HAP-1 (cell line): ENCODE data around the gene PTPN1.

Source experiments
- DNase-seq, 2 experiments: peaks; one replicate each; pipeline ENCODE4 v3.0.0-alpha.2; 2016 to 2020; ENCODE audit warnings: low spot score in 2 of 2
- H3K27me3 ChIP-seq: fragments of 250-450 bp; sonication (Bioruptor Pico); 2 replicates; pipeline ENCODE4 v1.5.1; 2020; ENCODE audit warnings: low read depth, mild to moderate bottlenecking, moderate library complexity
- H3K36me3 ChIP-seq: fragments of 250-450 bp; sonication (Bioruptor Pico); replicated peaks from 2 replicates; pipeline ENCODE4 v1.5.1; 2020; ENCODE audit warnings: mild to moderate bottlenecking
- H3K4me1 ChIP-seq: fragments of 250-450 bp; sonication (Bioruptor Pico); 2 replicates; pipeline ENCODE4 v1.5.1; 2020; ENCODE audit warnings: mild to moderate bottlenecking
- H3K4me3 ChIP-seq: fragments of 250-450 bp; sonication (Bioruptor Pico); 2 replicates; pipeline ENCODE4 v1.5.1; 2020; ENCODE audit warnings: mild to moderate bottlenecking, moderate library complexity
- H3K9me3 ChIP-seq: fragments of 250-450 bp; sonication (Bioruptor Pico); 2 replicates; pipeline ENCODE4 v1.5.1; 2020; ENCODE audit warnings: mild to moderate bottlenecking, moderate library complexity
- in situ Hi-C: fragments of 300-500 bp; cut with MboI; formaldehyde crosslinking; loops from 3 replicates; pipeline ENCODE4 v1.14.3; 2020; ENCODE audit warnings: low sequenced_read_pairs, inconsistent platforms, mixed read lengths

The PTPN1 gene

DNA sequence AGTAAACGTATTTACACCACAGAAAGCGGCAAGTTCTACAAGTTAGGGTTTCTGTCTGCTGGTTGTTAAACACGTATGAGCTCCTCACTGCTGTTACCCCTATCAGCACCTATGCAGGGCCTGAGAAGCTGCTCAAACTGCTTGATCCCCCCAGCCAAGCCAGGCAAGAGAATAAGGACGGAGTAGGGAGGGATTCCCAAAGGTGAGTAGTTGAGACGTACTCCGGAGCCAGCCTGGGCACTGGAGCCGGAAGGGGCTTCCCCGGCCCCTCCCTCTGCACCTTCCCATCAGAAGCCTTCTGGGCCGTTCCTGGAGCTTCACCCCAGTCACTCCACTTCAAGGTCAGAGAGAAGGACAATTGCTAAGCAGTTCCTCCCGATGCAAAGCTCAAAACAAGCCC, 123.2 kb downstream of the PTPN1 start:
- Histone ChIP-seq H3K4me3 (no peak overlapping the region), H3K27me3 (no peaks in the 10 kb centered on the region), H3K36me3 (no peaks in the 10 kb centered on the region), H3K4me1 (peaks cover 12% of the 10 kb centered on the region), H3K9me3 (no peaks in the 10 kb centered on the region)
- in situ Hi-C loops, result no loop called here
- no peak for DNase-seq

DNA sequence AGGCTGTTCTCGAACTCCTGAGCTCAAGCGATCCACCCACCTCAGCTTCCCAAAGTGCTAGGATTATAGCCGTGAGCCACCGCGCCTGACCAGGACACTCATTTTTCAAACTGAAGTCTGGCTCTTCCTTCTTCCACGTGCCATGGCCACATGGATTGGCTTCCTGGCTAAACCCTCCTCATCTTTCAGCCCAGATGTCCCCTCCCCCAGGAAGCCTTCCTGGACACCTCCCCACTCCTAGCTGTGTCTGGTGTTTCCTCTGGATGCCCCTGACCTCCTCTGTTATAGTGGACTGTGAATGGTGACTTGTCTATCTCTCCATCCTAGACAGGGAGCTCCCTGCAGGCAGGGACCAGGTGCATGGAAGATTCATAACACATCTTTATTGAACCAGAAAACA, 124.0 kb downstream of the PTPN1 start:
- Histone ChIP-seq H3K36me3 (no peaks in the 10 kb centered on the region), H3K9me3 (no peaks in the 10 kb centered on the region), H3K27me3 (no peaks in the 10 kb centered on the region), H3K4me3 (no peak overlapping the region), H3K4me1 (peaks cover 12% of the 10 kb centered on the region)
- DNase-seq, result no peak
- in situ Hi-C loops, result no loop called here
